ENCODE results near the gene GCH1.

- TF ChIP-seq POLR2A (IDR thresholded peaks at IDR 0.05; ENCODE audit: low read depth, low read length) (no peak), TAF1 (IDR thresholded peaks at IDR 0.05; ENCODE audit: low read depth, low read length) (no peak)
Observed at GRCh38 chr14:54817506-54817905, 85.1 kb downstream of the GCH1 start.

Data from GM12891 (cell line).